GM06990 (cell line): ENCODE results near the gene SPEN.
A peak's percentile ranks its signal among the peaks of the same experiment; 100 is the strongest.

Source experiments
- DNase-seq: peaks from one replicate; pipeline ENCODE4 v3.0.0-alpha.2; 2011; ENCODE audit not compliant: insufficient read length; ENCODE audit errors: extremely low read depth
- H3K27me3 ChIP-seq: replicated peaks from 2 replicates; pipeline ENCODE4 v1.6.0; 2011; ENCODE audit warnings: low read length; ENCODE audit not compliant: control insufficient read depth, insufficient read depth
- H3K36me3 ChIP-seq: 2 replicates; pipeline ENCODE4 v1.5.1; 2011; ENCODE audit warnings: low read length; ENCODE audit not compliant: control insufficient read depth, insufficient read depth
- H3K4me3 ChIP-seq: replicated peaks from 2 replicates; pipeline ENCODE4 v1.5.1; 2011; ENCODE audit warnings: low read depth, mild to moderate bottlenecking, control low read depth, low read length
- TF ChIP-seq, protein P1 (sequence below): IDR thresholded peaks from 2 replicates; pipeline ENCODE4 v1.5.1; 2011; ENCODE audit warnings: low read length, control low read depth, mild to moderate bottlenecking, inconsistent platforms; ENCODE audit not compliant: insufficient read depth, poor library complexity, severe bottlenecking

SPEN gene

DNA sequence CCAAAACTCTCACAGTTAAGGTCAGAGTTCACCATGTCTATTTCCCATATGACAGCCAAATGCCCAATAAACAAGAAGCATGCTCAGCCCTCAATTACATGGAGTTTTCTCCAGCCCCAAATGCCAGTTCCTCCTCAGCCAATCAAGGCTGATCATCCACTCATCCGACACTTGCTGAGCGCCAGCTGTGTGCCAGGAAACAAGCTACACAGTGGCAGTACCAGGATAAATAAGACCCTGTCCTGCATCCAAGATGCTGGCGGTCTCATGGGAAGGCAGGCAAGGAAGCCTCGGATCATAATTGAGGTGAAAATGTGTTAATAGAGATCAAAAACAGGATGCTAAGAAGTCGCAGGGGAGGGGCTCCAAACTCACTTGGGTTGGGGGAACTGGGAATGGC lies 120.7 kb downstream of the SPEN start:
- no peak overlapping the region for H3K4me3 ChIP-seq
- H3K27me3 ChIP-seq: no peaks in the 10 kb centered on the region
- TF ChIP-seq, protein P1, sequence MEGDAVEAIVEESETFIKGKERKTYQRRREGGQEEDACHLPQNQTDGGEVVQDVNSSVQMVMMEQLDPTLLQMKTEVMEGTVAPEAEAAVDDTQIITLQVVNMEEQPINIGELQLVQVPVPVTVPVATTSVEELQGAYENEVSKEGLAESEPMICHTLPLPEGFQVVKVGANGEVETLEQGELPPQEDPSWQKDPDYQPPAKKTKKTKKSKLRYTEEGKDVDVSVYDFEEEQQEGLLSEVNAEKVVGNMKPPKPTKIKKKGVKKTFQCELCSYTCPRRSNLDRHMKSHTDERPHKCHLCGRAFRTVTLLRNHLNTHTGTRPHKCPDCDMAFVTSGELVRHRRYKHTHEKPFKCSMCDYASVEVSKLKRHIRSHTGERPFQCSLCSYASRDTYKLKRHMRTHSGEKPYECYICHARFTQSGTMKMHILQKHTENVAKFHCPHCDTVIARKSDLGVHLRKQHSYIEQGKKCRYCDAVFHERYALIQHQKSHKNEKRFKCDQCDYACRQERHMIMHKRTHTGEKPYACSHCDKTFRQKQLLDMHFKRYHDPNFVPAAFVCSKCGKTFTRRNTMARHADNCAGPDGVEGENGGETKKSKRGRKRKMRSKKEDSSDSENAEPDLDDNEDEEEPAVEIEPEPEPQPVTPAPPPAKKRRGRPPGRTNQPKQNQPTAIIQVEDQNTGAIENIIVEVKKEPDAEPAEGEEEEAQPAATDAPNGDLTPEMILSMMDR: no peak
- peaks cover 16% of the 10 kb centered on the region for H3K36me3 ChIP-seq
- no peak for DNase-seq

- H3K27me3 ChIP-seq: no peaks in the 10 kb centered on the region
- H3K36me3 ChIP-seq: peaks cover 16% of the 10 kb centered on the region
- TF ChIP-seq, protein P1: no peak
- DNase-seq: no peak
- H3K4me3 ChIP-seq: no peak overlapping the region
Observed at GRCh38 chr1:15969321-15969880, 121.9 kb downstream of the SPEN start.

GRCh38 chr1:15970911-15971310 lies 123.4 kb downstream of the SPEN start:
- H3K4me3 ChIP-seq: no peak overlapping the region
- no peak for DNase-seq
- TF ChIP-seq, protein P1: no peak
- no peaks in the 10 kb centered on the region for H3K27me3 ChIP-seq
- peaks cover 16% of the 10 kb centered on the region for H3K36me3 ChIP-seq

DNA sequence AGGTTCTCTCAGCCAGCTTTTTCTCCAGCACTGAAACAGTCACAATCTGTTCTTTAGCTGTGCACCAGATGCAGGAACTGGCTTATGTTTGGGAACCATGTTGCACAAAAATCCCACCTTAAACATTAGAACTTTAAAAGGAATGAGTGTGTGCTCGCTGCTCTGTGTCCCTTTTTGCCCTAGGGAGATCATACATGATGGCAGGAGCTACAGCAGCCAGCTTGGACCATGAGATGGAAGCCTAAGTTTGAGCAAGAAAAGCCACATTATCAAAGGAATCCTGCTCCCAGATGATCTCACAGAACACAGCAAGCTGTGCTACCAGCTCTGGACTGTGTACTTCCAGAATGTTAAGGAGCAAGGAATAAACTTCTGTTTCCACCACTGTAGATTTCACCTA lies 124.9 kb downstream of the SPEN start:
- TF ChIP-seq, protein P1: no peak

DNA sequence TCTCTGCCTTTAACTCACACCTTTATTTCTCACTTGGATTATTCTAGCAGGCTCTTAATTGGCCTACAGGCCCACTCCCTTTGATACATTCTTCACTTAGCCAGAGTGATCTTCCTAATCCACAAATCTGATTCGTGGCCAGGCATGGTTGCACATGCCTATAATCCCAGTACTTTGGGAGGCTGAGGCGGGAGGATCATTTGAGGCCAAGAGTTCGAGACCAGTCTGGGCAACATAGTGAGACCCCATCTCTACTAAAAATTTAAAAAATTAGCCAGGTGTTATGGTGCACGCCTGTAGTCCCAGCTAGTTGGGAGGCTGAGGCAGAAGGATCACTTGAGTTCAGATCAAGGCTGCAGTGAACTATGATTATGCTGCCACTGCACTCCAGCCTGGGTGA lies 126.3 kb downstream of the SPEN start:
- Histone ChIP-seq H3K27me3 (no peaks in the 10 kb centered on the region), H3K4me3 (no peak overlapping the region), H3K36me3 (peaks cover 14% of the 10 kb centered on the region)
- no peak for DNase-seq
- TF ChIP-seq, protein P1: no peak

More for the DNA sequence above, 124.9 kb downstream of the SPEN start:
- peaks cover 16% of the 10 kb centered on the region for H3K36me3 ChIP-seq
- no peaks in the 10 kb centered on the region for H3K27me3 ChIP-seq
- no peak overlapping the region for H3K4me3 ChIP-seq
- no peak for DNase-seq

- peak overlapping the region; percentile 83 for H3K4me3 ChIP-seq
- peak; percentile 67 for DNase-seq
- TF ChIP-seq, protein P1: no peak
- H3K27me3 ChIP-seq: no peaks in the 10 kb centered on the region
- peaks cover 8% of the 10 kb centered on the region for H3K36me3 ChIP-seq
Observed at GRCh38 chr1:15974855-15975254, 127.3 kb downstream of the SPEN start.
